Lung (tissue), 12 donors: ENCODE data around the gene RBFOX1. TPM values are rescaled to one million over a fixed set of nuclear protein-coding genes. Genes with fewer than 3 reads are reported as not detected.

Source experiments
- ATAC-seq: fragments of 200-7000 bp; cut with Tn5 transposase; one replicate; pipeline ENCODE4 v1.9.1; 2020; ENCODE audit warnings: moderate number of reproducible peaks; ENCODE audit not compliant: insufficient read depth, low FRiP score
- DNase-seq, 3 donors: peaks; one replicate each; pipeline ENCODE4 v3.0.0-alpha.2; 2013 to 2017
- H3K27ac ChIP-seq, 2 donors: one replicate each; pipeline ENCODE4 v1.5.1; 2013; ENCODE audit warnings: mild to moderate bottlenecking in 2 of 2, moderate library complexity in 2 of 2, control low read depth in 1 of 2, inconsistent platforms in 1 of 2, low read depth in 1 of 2, low read length in 1 of 2
- H3K27me3 ChIP-seq, 3 donors: one replicate each; pipeline ENCODE4 v1.5.1; 2013; ENCODE audit warnings: low read length in 2 of 3; ENCODE audit not compliant: control insufficient read depth in 3 of 3, insufficient read depth in 3 of 3
- H3K36me3 ChIP-seq, 4 donors: one replicate each; pipeline ENCODE4 v1.5.1; 2013; ENCODE audit warnings: low read length in 4 of 4, mild to moderate bottlenecking in 1 of 4, moderate library complexity in 1 of 4; ENCODE audit not compliant: control insufficient read depth in 4 of 4, insufficient read depth in 4 of 4
- H3K4me1 ChIP-seq, 5 donors: one replicate each; pipeline ENCODE4 v1.5.1; 2013; ENCODE audit warnings: low read length in 5 of 5, mild to moderate bottlenecking in 2 of 5, moderate library complexity in 1 of 5; ENCODE audit not compliant: control insufficient read depth in 5 of 5, insufficient read depth in 5 of 5
- H3K4me3 ChIP-seq: one replicate; pipeline ENCODE4 v1.5.1; 2013; ENCODE audit warnings: mild to moderate bottlenecking, control low read depth, moderate library complexity
- H3K9ac ChIP-seq, 2 donors: one replicate each; pipeline ENCODE4 v1.5.1; 2013; ENCODE audit warnings: low read length in 2 of 2, control low read depth in 1 of 2; ENCODE audit not compliant: insufficient read depth in 1 of 2
- H3K9me3 ChIP-seq, 4 donors: one replicate each; pipeline ENCODE4 v1.5.1; 2013; ENCODE audit warnings: low read length in 3 of 4, mild to moderate bottlenecking in 1 of 4, moderate library complexity in 1 of 4; ENCODE audit not compliant: control insufficient read depth in 4 of 4, insufficient read depth in 3 of 4
- CTCF ChIP-seq: IDR thresholded peaks from 2 replicates; pipeline ENCODE4 v1.5.1; 2012; ENCODE audit warnings: mild to moderate bottlenecking; ENCODE audit errors: control extremely low read depth, extremely low read depth
- WGBS, 2 donors: extraction: QIAGEN DNeasy Blood & Tissue Kit; methylation state at CpG; one replicate each; pipeline ENCODE4 v1.1.7; 2013; 5-methylcytosine and 5-hydroxymethylcytosine counted together
- polyA plus RNA-seq, 2 donors: library from polyadenylated mRNA; stranded (reverse); fragments of 200-250 nt; gene quantifications; one replicate each; pipeline ENCODE4 v1.2.1, GENCODE V29; 2013
- total RNA-seq, 2 donors: library from RNA; depleted of rRNA in 1 of 2; stranded (reverse); fragments of >200 nt in 1 of 2; gene quantifications; one replicate each; pipeline ENCODE4 v1.2.1, GENCODE V29; 2014 to 2021
- donor health status: control.
- donor health status: control.
- donor health status: Bipolar disorder and iron deficiency.
- donor health status: healthy.
- donor health status: DM: yes; HTN: yes; CAD: no.

RBFOX1 gene
- total and polyA plus RNA-seq, 4 donors, result 0.55 to 3.0 TPM; not detected in 2

DNA sequence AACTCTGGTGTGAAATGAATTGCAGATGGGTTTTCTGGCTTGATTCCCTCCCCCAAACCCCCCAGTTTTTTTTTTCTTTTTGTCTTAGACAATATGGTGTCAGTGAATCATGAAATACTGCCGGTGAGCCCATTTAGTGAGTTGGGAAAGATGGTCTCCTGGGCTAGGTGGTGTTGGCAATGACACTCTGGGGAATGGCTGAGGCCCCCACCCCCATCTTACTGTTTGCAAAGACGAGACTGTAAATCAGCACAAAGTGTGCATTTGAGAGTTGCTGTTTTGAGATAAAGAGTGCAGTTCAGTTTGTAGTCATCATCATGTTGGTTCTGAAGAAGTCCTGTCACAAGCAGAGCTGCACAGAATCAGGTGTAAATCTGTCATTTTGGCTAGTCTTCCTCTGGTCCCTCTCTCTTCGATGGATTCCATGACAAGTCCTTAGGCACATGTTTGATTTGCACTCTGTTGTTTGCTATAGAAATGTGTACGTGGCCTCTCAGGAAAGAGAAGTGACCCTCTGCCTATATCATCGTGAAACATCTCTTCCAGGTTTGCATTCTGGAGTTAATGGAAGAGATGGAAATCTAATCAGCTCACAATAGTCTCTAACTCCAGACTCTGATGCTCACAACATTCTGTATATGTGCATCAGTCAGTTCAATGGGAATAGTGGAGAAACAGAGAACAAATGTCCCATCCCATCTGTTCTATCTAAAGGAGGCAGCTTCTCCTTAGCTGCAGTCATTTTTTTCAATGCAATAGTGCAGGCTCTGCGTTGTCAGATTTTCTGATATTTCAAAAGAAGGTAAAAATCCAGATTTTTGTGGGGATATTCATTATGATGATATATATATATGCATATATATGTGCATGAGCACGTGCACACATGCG is 34.6 kb downstream of the RBFOX1 start:
- WGBS, 2 donors, result 69 to 79% methylated on average over 8 of the region's 8 CpGs
- H3K27ac ChIP-seq, result peak overlapping the region in 1 of 2 donors; percentile 52
- ATAC-seq (no peak), DNase-seq (no peak)
- H3K27me3 ChIP-seq, result no peaks in the 10 kb centered on the region
- no peak overlapping the region for H3K4me3 ChIP-seq
- H3K4me1 ChIP-seq, result peaks cover 0 to 26% (median 0%) of the 10 kb centered on the region in 5 donors
- TF ChIP-seq CTCF, result no peak
- H3K36me3 ChIP-seq, result no peaks in the 10 kb centered on the region
- no peak overlapping the region for H3K9ac ChIP-seq
- peaks cover 0 to 5% (median 0%) of the 10 kb centered on the region in 4 donors for H3K9me3 ChIP-seq

DNA sequence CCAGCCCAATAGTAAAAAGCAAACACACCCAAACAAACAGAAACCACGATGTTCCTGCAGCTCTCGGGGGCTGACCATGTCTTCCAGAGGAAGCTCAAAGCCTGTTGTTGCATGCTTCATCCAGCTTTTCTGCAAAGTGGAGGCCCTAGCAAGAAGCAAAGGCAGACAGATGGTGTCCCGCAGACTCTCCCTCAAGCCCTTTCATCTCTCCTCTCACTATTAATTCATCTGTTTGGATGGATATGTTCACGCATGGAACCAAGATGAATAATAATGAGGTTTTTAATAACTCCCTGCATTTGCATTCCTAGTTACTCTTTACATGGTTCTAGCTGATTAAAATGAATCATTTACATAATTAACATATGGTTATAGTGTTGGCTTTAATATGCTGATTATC is 36.6 kb downstream of the RBFOX1 start:
- no peak overlapping the region for H3K27ac ChIP-seq
- H3K27me3 ChIP-seq, result no peaks in the 10 kb centered on the region
- ATAC-seq, result no peak
- no peak overlapping the region for H3K4me3 ChIP-seq
- no peak overlapping the region for H3K9ac ChIP-seq
- peaks cover 0 to 5% (median 0%) of the 10 kb centered on the region in 4 donors for H3K9me3 ChIP-seq
- no peak for TF ChIP-seq CTCF
- no peaks in the 10 kb centered on the region for H3K36me3 ChIP-seq
- 53 to 54% methylated on average over 4 of the region's 4 CpGs for WGBS, 2 donors
- H3K4me1 ChIP-seq, result peaks cover 0 to 31% (median 0%) of the 10 kb centered on the region in 5 donors
- no peak for DNase-seq

DNA sequence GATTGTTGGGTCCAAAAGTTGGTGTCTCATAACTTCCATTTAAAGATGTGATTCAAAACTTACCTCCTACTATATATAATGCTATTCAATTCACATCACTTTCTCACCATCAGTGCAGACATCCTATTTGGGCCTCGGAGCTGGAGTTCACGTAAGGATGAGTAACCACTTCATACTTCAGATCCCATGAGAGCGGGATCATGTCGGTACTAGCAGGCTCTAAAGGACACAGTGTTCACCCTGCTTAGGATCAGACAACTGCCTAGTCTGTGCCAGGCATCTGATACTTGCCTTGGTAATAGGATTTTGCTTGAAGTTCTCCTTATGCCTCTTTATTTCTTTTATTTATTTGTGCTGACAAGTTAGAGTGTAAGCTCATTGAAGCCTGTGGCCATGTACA is 39.5 kb downstream of the RBFOX1 start:
- Histone ChIP-seq H3K36me3 (no peaks in the 10 kb centered on the region), H3K9ac (no peak overlapping the region), H3K4me1 (peaks cover 0 to 26% (median 0%) of the 10 kb centered on the region in 5 donors), H3K27ac (peak overlapping the region in 1 of 2 donors; percentile 85), H3K4me3 (no peak overlapping the region), H3K9me3 (no peaks in the 10 kb centered on the region), H3K27me3 (no peaks in the 10 kb centered on the region)
- ATAC-seq (no peak), DNase-seq (no peak)
- TF ChIP-seq CTCF, result no peak
- 91 to 95% methylated on average over 4 of the region's 4 CpGs for WGBS, 2 donors
